DOHH2 (cell line): ENCODE results near the gene PAPSS2.

ENCODE experiments used
- H3F3A ChIP-seq: fragments of 200-600 bp; sonication (generic), shearing (Covaris generic); 2 replicates; pipeline ENCODE4 v1.6.0; 2016; ENCODE audit warnings: antibody characterized with exemption, mild to moderate bottlenecking; ENCODE audit not compliant: control insufficient read depth, insufficient read depth
- H3K27ac ChIP-seq: fragments of 200-600 bp; sonication (generic); 2 replicates; pipeline ENCODE4 v1.5.1; 2014; ENCODE audit warnings: low read depth, mild to moderate bottlenecking, low read length, moderate library complexity
- H3K27me3 ChIP-seq: fragments of 200-600 bp; sonication (generic); 2 replicates; pipeline ENCODE4 v1.6.1; 2014; ENCODE audit warnings: mild to moderate bottlenecking, low read length, mixed read lengths; ENCODE audit not compliant: control insufficient read depth
- H3K36me3 ChIP-seq: fragments of 200-600 bp; sonication (generic); 2 replicates; pipeline ENCODE4 v1.6.1; 2014; ENCODE audit warnings: mild to moderate bottlenecking, low read length, moderate library complexity, mixed read lengths; ENCODE audit not compliant: control insufficient read depth
- H3K4me1 ChIP-seq: fragments of 200-600 bp; sonication (generic); 2 replicates; pipeline ENCODE4 v1.6.1; 2014; ENCODE audit warnings: mild to moderate bottlenecking, low read length, mixed read lengths; ENCODE audit not compliant: control insufficient read depth
- H3K4me2 ChIP-seq: fragments of 200-600 bp; sonication (generic); 2 replicates; pipeline ENCODE4 v1.6.0; 2014; ENCODE audit warnings: mild to moderate bottlenecking, low read length, moderate library complexity
- H3K4me3 ChIP-seq: fragments of 200-600 bp; sonication (generic); 2 replicates; pipeline ENCODE4 v1.5.1; 2014; ENCODE audit warnings: mild to moderate bottlenecking, low read length, mixed read lengths
- H3K79me2 ChIP-seq: fragments of 200-600 bp; sonication (generic); 2 replicates; pipeline ENCODE4 v1.6.1; 2014; ENCODE audit warnings: mild to moderate bottlenecking, low read length, mixed read lengths; ENCODE audit not compliant: control insufficient read depth
- H3K9me2 ChIP-seq: fragments of 200-600 bp; sonication (generic); replicated peaks from 2 replicates; pipeline ENCODE4 v1.6.1; 2014; ENCODE audit warnings: mild to moderate bottlenecking, low read length, mixed read lengths; ENCODE audit not compliant: control insufficient read depth
- H3K9me3 ChIP-seq: fragments of 200-600 bp; sonication (generic); 2 replicates; pipeline ENCODE4 v1.6.1; 2014; ENCODE audit warnings: antibody characterized with exemption, low read length, mixed read lengths; ENCODE audit not compliant: control insufficient read depth, insufficient read depth
- H4K20me1 ChIP-seq: fragments of 200-600 bp; sonication (generic); 2 replicates; pipeline ENCODE4 v1.6.0; 2014; ENCODE audit warnings: low read depth, mild to moderate bottlenecking, antibody characterized with exemption, low read length, moderate library complexity; ENCODE audit not compliant: control insufficient read depth, insufficient read depth
- EZH2phosphoT487 ChIP-seq: fragments of 200-600 bp; sonication (generic); IDR thresholded peaks from 2 replicates; pipeline ENCODE4 v1.6.1; 2017; ENCODE audit warnings: borderline replicate concordance, mild to moderate bottlenecking, antibody characterized with exemption, low read length, moderate library complexity, mixed read lengths
- TF ChIP-seq, protein P1 (sequence below): fragments of 200-600 bp; sonication (generic); IDR thresholded peaks from one replicate; pipeline ENCODE4 v1.5.1; 2014; ENCODE audit warnings: antibody characterized with exemption, mild to moderate bottlenecking, low read depth, low read length; ENCODE audit not compliant: poor library complexity, severe bottlenecking

The PAPSS2 gene

DNA sequence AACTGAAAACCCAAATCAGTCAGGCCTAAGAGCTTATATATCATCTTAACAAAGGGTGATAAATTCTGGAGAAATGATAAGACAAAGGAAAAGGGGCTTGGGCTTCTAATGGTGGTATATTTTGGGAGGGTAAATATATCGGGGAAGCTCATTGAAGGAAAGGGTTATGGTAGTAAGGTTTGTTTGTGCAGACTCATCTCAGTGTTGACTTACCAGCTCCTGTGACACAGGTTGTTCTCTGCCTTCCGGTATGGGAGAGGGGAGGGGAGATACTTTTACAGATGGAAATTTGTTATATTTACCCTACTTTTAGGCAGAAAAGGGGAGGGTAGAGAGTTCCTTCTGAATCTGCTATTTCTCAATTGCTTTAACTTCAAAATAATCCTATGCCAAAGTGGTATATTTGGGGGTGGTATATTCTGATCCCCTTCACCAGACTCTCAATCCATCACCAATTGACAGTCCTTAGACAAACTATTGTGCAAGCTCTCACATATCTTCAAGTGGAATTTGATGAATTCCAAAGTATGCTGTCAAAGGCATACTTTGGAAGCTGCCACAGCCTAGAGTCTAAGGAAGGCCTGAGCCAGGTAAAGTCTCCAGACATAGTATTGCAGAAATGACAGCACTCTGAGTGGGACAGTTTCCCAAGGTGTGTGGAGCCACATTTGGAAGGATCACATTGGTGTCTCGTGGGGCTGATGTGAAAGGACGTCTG lies 13.3 kb upstream of the PAPSS2 start:
- Histone ChIP-seq H3K27me3 (no peaks in the 10 kb centered on the region), H3K9me3 (no peaks in the 10 kb centered on the region), H4K20me1 (no peaks in the 10 kb centered on the region), H3K9me2 (no peaks in the 10 kb centered on the region), H3K36me3 (no peaks in the 10 kb centered on the region), H3K4me1 (no peaks in the 10 kb centered on the region), H3K79me2 (no peaks in the 10 kb centered on the region), H3F3A (no peaks in the 10 kb centered on the region), H3K27ac (no peak overlapping the region), H3K4me3 (no peak overlapping the region), H3K4me2 (no peak overlapping the region)
- TF ChIP-seq, protein P1, sequence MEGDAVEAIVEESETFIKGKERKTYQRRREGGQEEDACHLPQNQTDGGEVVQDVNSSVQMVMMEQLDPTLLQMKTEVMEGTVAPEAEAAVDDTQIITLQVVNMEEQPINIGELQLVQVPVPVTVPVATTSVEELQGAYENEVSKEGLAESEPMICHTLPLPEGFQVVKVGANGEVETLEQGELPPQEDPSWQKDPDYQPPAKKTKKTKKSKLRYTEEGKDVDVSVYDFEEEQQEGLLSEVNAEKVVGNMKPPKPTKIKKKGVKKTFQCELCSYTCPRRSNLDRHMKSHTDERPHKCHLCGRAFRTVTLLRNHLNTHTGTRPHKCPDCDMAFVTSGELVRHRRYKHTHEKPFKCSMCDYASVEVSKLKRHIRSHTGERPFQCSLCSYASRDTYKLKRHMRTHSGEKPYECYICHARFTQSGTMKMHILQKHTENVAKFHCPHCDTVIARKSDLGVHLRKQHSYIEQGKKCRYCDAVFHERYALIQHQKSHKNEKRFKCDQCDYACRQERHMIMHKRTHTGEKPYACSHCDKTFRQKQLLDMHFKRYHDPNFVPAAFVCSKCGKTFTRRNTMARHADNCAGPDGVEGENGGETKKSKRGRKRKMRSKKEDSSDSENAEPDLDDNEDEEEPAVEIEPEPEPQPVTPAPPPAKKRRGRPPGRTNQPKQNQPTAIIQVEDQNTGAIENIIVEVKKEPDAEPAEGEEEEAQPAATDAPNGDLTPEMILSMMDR, result no peak
- no peak for TF ChIP-seq EZH2phosphoT487

DNA sequence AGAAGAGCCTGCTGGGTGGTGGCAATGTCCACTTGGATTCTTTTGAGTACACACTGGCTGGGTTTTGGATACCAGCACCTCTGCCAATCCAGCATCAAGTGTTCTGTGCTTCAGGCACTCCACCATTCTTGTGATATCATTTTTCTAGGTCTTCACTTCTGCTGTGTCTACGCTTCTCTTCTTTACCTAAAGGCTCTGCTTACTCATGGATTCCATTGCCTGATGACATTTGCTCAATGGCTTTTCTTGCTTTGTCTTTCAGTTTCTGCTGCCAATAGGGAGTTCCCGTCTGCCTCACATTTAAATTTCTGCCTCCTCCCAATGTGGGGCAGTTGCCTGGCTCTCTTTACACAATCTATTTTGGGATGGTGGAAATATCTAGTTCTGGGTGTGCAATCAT lies 12.7 kb upstream of the PAPSS2 start:
- no peaks in the 10 kb centered on the region for H4K20me1 ChIP-seq

DNA sequence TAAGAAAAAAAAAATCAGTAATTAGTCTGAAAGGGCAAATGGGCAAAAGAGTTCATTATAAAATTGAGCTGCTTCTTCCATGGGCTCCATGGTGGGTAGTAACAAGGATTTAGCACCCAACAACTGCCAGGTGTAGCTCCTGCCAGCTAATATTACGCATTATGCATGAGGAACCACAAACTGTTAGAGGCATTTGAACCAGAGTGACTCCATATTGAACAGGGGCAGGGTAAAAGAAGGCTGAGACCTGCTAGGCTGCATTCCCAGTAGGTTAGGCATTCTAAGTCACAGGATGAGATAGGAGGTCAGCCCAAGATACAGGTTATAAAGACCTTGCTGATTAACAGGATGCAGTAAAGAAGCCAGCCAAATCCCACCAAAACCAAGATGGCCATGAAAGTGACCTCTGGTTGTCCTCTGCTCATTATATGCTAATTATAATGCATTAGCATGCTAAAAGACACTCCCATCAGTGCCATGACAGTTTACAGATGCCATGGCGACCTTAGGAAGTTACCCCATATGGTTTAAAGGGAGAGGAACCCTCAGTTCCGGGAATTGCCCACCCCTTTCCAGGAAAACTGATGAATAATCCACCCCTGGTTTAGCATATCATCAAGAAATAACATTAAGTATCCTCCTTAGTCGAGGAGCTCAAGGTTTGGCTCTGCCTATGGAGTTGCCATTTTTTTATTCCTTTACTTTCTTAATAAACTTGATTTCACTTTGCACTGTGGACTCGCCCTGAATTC lies 8.7 kb upstream of the PAPSS2 start:
- TF ChIP-seq EZH2phosphoT487, result no peak
- TF ChIP-seq, protein P1, result no peak
- H3K9me2 ChIP-seq, result no peaks in the 10 kb centered on the region
- H3K27me3 ChIP-seq, result no peaks in the 10 kb centered on the region
- H3K4me1 ChIP-seq, result no peaks in the 10 kb centered on the region
- H3K36me3 ChIP-seq, result no peaks in the 10 kb centered on the region
- H3K27ac ChIP-seq, result no peak overlapping the region
- no peak overlapping the region for H3K4me3 ChIP-seq
- no peaks in the 10 kb centered on the region for H3K9me3 ChIP-seq
- H3K4me2 ChIP-seq, result no peak overlapping the region
- H3K79me2 ChIP-seq, result no peaks in the 10 kb centered on the region
- no peaks in the 10 kb centered on the region for H4K20me1 ChIP-seq
- H3F3A ChIP-seq, result no peaks in the 10 kb centered on the region

More for the DNA sequence above, 12.7 kb upstream of the PAPSS2 start:
- no peaks in the 10 kb centered on the region for H3K36me3 ChIP-seq
- no peak overlapping the region for H3K4me3 ChIP-seq
- no peaks in the 10 kb centered on the region for H3K27me3 ChIP-seq
- no peaks in the 10 kb centered on the region for H3K79me2 ChIP-seq
- H3K27ac ChIP-seq, result no peak overlapping the region
- H3K9me2 ChIP-seq, result no peaks in the 10 kb centered on the region
- no peak overlapping the region for H3K4me2 ChIP-seq
- no peaks in the 10 kb centered on the region for H3F3A ChIP-seq
- no peak for TF ChIP-seq EZH2phosphoT487
- TF ChIP-seq, protein P1, result no peak
- H3K4me1 ChIP-seq, result no peaks in the 10 kb centered on the region
- no peaks in the 10 kb centered on the region for H3K9me3 ChIP-seq
